NCI-H526 treated with DMSO at 0.1 percent for 48 hours (cell line): ENCODE data around the gene KRT84.
"Not testable (repeated sequence)": the region's sequence is repeated elsewhere in the genome, so short reads cannot be mapped to it uniquely, and the experiment has no call there.

ENCODE experiments used
- DNase-seq: peaks from one replicate; lab custom pipeline; 2025; lab: John Stamatoyannopoulos, UW

Gene KRT84

DNA sequence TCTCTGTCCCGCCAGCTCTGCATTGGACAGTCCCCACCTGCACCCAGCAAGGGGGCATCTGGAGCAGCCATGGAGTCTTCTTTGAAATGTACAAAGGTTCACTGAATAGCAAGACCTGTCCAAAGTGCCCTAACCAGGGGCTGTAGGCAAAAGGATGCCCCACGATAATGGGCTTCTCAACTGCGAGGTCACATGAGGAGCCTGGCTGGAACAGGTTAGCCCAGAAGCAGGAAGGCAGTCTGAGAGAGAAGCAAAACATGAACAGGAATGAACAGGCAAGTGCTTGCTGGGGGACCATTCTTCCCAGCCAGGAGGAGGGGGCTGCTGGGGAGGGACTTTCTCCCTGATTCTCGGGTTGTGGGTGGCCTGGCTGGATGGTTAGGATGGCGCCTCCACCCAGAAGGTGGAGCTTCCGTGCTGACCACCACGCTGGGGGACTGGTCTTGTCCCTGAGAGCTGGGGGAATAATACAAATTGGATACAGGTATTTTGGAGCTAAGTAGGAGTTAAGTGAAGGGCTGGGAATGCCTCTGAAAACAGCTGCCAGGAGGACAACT lies 25.3 kb downstream of the KRT84 start:
- DNase-seq = no peak

- no peak for DNase-seq
These were observed 25.8 kb downstream of the KRT84 start for GRCh38 chr12:52359621-52360061.

DNA sequence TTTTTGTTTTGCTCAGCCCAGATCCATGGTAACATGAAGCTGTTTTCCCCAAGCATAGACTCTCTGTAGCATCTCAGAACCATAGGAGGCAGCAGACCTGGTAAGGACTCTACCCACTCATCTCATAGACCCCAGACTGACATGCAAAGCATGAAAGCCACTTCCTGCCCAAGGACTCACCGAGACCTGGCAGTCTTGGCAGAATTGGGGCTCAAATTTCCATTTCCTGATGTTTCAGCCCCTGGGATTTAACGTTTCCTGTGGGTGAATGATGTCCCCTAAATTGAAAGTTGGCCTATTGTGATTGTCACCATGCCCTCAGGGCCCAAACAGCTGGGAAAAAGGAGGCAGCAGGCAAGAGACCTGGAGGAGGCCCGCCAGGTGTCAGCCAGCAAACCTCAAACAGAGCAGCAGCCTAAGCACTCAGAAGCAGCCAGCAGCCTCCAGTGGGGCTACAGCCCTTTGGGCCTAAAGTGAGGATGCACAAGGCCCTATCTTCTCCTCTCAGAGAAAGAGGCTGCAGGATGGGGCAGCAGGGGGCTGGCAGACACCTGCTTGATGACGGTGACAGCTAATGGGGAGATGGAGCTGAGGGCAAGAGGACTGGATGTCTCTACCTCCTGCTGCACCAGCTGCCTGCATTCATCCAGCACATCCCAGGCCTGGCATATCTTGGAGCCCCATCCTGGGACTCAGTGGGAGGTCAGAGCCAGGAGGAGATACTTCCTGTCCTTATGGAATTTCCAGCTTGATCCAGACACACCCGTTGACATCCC lies 26.7 kb downstream of the KRT84 start:
- DNase-seq = peak; percentile 28

DNA sequence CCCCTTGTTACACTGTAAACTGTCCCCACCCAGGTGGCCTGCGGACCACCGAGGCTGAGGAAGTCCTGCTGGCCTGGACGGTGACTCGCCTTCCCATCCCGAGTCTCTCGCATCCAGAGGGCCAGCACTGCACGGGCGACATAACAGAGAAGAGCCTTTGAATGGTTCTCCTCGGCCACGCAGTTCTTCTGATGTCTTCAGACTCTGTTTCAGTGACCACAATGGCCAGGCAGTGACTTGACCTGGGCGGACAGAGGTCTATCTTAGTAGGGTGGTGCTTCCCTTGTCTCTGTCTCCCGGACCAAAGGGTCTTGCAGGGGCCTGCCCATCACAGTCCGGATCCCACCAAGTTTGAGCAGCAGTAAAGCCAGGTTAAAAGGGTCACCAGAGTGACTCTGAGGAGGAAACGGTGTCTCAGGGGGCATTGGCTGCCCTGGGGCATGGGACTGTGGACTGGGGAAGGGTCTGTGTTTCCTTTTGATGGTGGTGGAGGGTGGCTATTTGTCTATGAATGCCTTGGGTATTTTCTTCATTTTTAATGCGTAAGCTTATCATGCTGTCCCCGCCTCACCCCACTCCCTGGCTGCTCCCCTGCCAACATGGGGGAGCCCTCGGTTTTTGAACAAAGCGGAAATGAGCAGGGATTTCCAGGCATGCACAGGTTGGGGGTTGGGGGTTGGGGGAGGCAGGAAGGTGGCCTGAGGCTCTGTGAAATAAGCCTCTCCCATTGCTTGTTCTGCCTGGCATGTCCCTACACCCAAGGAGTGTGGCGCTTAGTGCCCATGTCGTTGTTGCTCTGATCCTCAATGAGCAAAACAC lies 28.5 kb downstream of the KRT84 start:
- DNase-seq = no peak

DNA sequence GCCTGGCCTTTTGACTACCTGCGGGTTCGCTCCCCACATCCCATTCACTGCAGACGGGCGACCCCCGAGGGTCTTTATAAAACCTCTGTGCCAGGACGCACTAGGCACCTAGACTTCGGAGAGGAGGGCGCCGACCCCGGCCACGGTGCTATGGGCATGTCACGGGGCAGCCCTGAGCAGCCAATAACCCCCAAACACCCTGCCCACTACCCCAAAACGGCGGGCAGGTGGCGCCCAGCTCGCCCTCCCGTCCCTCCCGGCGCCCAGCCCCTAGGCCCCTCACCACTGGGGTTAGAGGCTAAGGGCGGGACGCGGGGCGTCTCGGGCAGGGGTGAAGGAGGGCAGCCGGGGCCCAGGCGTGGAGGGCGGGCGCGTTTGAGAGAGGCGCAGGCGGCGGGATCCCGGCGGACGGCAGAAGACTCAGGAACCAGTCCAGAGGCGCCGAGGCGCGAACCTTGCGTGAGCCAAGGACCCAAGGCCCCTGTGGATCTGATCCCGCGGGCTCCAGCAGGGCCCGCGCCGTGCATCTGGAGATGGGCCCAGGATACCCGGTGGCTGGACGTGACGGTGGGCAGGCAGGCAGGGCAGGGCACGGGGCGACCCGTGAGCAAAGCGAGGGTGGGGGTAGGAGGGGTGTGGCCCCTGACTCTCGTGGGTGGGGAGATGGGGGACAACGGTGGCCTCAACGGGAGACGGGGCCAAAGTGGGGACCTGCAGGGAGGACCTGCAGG lies 29.3 kb downstream of the KRT84 start:
- DNase-seq = no peak

DNA sequence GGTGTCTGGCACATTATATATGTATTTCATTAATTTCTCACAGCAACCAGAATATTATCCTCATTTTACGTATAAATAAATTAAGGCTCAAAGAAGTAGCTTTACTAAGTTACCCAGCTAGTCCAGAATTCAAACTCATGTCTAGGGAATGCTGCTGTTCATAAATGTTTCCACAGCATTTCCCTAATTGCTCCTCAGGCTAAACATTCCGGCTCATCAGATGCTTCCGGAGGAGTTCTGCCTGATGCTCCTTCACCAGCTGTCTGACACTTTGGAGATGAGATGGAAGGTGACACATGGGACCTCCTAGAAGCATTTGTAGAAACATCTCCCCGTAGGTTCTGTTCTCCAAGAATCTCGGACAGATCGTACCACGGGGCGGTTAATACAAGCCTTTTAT lies 30.3 kb downstream of the KRT84 start:
- DNase-seq = no peak

DNA sequence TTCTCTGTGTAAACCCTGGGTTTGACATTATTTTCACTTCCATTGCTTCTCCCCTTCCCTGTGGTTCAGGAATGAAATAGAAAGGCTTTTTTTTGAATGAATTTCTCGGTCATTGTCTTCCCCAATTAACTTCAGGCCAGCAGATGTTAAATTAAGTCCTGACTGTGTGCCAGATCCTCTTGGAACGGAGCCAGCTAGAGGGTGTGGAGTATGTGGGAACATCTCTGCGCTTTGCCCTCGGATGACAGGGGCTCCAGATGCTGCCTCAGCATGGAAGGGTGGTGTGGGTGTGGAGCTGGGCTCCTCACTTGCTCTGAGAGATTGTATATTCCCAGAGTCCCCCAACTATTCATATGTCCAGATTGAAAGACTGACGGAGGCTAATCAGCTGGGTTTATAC lies 31.3 kb downstream of the KRT84 start:
- no peak for DNase-seq

DNA sequence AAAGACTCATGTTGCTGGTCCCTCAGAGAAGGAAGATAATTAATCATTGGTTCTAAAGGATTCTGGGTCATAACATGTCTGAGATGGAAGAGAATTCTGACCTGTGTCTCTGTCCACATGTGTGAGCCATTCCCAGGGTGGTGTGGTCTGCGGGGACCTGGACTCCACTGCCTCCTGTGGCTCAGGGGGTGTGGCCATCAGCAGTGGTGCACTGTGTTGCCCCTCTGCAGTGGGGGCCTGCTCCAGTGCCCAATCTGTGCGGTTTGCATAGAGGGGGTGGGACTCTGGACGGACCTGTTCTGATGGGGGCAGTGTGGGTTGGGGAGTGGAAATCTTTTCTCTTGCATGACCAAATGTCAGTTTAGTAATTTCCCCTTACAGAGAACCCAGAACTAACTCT lies 31.7 kb downstream of the KRT84 start:
- no peak for DNase-seq

DNA sequence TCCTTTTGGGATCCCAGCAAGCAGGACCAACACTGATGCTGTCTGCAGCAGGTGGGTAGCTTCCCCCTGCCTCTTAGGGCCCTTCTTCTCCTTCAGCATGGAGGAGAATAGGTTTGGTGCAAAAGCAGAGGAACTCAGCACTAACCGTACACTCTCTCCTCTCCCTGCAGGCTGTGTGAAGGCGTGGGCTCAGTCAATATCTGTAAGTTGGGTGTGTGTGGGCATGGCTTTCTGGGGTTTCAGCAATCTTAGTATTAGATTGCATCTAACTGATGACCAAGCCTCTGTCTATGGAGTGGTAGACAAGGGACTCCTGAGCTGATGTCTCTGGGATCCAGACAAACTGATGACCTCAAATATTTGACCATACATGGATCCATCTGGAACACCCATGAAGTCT lies 32.5 kb downstream of the KRT84 start:
- no peak for DNase-seq

DNA sequence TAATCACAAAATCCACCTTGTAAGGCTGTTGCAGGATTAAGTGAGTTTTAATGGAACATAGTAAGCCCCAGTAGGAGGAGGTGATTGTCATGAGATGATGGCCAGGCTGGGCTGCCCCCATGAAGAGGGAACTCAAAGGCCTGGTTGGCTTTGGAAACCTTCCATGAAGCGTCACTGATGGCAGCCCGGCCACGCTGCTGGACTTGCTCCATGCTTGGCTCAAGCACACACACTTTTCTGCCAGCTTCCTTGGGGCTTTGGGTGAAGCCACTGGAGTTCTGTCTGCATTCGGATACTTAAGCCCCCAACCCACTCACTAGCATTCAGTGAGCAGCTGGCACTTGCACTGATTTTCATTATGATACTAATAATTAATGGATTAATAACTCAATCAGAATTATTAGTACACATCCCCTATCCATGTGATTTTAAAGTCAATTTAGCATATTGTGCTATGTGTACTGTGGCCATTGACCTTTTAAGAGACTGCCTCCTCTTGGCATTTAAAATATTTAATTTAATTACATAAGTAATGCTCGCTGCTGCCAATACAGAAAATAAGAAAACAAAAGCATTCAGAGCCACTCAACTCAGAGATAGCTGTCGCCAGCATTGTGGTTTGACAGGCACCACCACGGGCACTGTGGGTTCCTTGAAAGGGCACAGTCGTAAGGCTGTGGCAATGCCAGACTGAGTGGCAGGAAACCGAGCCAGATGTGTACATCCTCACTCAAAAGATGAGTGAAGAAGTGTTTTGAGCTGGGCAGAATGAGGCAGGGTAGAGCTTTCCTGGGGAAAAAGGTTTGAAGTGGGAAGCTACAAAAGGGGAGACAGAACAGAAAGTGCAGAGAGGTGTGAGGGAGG lies 34.0 kb downstream of the KRT84 start:
- no peak for DNase-seq

DNA sequence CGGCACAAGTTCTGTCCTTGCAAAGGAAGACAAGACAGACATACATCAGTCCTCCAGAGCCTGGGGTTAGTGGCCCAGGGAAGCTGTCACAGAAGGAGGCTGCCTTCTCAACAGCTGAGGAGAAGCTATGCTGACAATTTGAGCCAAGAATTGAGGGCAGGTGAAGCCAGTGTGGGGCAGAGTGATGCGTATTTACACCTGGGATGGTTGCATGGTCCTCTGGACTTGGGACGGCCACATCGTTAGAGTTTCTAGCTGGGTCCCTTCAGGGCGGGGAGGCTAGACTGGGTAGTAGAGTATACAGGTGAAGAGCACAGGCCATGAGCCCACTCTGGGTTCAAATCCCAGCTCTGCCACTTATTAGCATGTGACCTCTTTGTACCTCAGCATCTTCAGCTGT lies 34.7 kb downstream of the KRT84 start:
- DNase-seq = no peak

DNA sequence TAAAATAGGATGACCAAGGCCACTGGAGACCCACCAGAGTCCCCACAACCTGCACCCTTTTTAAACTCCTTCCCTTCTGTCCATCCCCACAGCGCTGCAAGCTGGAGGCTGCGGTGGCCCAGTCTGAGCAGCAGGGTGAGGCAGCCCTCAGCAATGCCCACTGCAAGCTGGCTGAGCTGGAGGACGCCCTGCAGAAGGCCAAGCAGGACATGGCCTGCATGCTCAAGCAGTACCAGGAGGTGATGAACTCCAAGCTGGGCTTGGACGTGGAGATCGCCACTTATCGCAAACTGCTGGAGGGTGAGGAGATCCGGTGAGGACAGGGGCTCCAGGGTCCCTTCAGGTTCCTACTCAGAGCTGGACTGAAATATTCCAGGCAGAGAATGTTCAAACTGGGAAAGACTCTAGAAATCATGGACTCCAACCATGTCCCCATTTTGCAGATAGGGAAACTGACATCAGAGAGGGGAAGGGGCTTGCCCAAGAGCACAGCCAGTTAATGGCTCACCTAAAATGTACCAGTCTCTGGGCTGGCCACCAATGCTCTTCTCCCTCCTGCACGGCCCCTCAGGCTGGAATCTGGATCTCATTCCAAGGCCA lies 35.3 kb downstream of the KRT84 start:
- DNase-seq = no peak

DNA sequence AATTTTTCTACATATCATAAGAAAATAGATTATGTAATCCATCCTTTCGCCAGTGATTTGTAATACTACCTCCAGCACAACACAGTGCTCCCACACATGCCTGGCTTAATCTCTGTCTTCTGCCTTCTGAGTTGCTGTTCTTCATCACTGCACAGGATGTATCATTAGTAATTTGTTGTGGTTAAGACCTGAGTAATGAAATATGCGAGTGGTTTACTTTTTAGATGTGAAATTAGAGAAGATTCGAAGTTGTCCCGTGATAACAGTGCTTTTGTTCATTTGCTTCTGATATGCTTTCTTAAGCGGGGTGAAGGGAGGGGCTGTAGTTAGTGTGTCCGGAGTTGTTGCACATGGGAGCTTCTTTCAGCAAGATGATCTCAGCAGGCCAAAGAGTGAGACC lies 36.3 kb downstream of the KRT84 start:
- no peak for DNase-seq

GRCh38 chr12:52347551-52348510 lies 37.6 kb downstream of the KRT84 start:
- DNase-seq = no peak

- no peak for DNase-seq
These were observed 38.4 kb downstream of the KRT84 start for GRCh38 chr12:52347016-52347415.

DNA sequence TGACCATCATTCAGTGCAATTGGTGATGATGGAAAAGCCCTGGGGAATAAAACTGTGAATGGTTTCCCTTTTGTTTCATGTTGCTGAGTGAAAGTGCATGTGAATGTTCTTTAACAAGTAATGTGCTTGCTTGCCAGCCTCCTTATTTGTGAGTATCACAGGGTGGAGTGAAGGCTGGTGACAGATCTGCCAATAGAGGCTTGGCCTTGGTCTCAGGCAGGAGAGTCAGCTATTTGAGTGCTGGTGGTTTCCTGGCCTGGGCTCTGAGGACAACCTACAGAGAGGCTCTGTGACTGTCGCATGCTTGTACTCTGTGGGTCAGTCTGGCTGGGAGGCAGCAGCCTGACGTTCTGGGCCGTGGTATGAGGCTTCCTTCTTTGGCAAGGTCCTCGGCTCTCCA lies 38.9 kb downstream of the KRT84 start:
- DNase-seq = no peak

DNA sequence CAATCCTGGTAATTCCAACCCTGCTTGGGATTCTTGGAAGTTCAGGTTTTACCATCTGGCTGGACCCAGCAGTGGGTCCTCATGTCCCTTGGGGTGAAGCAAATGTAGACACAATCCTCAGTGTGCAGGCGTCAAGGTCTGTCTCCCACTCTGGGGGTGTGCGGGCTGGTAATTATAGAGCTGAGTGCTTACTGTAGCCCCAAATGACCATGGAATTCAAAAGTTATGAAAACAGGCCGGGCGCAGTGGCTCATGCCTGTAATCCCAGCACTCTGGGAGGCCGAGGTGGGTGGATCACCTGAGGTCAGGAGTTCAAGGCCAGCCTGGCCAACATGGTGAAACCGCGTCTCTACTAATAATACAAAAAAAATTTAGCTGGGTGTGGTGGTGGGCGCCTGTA lies 40.4 kb downstream of the KRT84 start:
- DNase-seq = not testable (repeated sequence)

DNA sequence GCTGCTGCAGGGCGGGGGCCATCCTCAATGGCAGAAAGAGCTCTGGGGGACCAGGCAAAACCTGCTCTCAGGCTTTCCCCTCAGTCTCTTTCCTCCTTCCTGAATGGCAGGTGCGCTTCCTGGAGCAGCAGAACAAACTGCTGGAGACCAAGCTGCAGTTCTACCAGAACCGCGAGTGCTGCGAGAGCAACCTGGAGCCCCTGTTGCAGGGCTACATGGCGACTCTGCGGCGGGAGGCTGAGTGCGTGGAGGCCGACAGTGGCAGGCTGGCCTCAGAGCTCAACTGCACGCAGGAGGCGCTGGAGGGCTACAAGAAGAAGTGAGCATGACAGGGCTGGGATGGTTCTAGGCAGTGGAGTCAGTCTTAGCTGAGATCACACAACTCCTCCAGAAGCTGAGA lies 41.3 kb downstream of the KRT84 start:
- DNase-seq = no peak

DNA sequence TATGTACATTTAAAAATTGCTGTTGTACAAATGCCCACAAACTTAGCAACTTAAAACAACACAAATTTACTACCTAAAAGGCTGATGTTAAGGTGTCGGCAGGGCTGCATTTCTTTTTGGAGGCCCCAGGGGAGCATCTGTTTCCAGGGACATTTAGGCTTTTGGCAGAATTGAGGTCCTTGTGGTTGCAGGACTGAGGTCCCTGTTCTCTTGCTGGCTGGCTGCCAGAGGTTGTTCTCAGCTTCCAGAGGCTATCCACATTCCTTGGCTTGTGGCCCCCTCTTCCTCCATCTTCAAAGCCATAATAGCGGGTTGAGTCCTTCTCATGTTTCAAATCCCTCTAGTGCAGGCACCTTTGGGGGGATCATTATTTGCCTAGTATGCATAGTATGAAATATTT lies 41.9 kb downstream of the KRT84 start:
- no peak for DNase-seq
